ENCODE results near the gene SGPL1.

SGPL1 gene

DNA sequence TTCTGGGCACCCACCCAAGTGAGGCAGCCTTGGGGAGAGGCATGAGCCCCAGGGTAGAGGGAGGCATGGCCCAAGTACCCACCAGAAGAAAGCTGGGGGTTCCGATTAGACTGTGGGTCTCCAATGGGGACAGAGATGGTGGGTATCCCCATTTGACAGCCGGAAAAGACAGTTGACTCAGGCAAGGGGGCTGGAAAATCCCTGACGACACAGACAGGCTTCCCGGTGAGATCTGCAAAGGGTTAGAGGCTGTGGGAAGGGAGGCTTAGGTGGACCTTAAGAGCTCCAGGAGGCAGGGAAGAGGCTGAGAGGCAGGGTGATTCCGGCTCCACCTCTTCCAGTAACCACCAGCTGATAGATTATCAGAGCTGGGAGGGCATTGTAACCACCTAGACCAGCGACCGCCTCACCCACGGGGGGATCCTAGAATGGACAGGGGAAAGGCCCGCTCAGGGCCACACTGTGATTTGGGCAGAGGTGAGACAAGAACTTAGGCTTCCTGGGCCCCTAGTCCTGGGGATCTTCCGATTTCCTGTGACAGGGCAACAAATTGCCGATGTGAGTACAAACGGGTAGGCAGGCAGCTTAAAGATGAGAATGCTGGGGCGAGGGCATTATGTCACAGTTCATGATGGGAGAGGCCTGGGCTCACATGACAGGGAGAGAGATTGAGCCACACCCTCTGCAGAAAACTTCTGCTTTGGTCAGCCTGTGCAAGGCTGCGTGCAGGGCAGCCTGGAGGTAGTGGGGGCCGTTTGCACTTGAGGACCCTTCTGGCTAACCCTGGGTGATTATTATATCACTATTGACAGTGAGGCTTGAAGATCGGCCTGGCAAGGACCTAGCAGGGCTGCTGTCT, 36.0 kb upstream of the SGPL1 start:
- H3K4me3 ChIP-seq (ENCODE audit: low read length), result no peak overlapping the region
- DNase-seq (ENCODE audit: low read depth, low spot score), result no peak

DNA sequence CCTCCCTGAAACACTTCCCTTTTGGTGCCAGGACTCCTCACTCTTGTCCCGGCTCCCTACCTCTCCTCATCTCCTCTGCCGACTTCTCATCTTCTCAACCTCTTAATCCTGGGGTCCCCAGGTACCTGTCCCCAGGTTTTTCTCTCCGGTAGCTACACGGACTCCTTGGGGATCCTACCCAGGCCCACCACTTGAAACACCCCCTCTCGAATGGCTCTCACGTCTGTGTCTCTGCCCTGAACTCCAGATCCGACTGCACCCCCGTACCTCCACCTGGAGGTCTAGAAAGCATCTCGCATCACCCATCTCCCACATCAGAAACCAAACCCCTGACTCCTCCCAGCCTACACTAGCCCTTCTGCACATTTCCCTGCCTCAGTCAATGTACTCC, 35.4 kb upstream of the SGPL1 start:
- DNase-seq (ENCODE audit: low read depth, low spot score), result no peak
- no peak overlapping the region for H3K4me3 ChIP-seq (ENCODE audit: low read length)

DNA sequence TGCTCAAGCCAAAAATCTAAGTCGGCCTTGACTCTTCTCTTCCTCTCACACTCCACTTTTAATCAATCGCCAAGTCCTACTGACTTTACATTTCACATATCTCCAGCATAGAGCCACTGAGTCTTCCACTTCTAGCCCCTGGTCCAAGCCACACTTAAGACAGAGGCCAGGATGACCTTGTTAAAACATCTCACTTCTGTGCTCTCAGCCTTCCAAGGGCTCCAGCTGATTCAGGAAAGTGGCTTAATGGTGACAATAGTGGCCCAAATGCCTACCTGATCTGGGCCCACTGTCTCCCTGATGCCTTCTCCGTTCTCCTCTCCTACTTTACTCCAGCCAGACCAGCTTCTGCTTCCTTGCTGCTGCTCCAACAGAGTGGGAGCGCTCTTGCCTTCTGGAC, 35.0 kb upstream of the SGPL1 start:
- DNase-seq (ENCODE audit: low read depth, low spot score), result no peak
- no peak overlapping the region for H3K4me3 ChIP-seq (ENCODE audit: low read length)

DNA sequence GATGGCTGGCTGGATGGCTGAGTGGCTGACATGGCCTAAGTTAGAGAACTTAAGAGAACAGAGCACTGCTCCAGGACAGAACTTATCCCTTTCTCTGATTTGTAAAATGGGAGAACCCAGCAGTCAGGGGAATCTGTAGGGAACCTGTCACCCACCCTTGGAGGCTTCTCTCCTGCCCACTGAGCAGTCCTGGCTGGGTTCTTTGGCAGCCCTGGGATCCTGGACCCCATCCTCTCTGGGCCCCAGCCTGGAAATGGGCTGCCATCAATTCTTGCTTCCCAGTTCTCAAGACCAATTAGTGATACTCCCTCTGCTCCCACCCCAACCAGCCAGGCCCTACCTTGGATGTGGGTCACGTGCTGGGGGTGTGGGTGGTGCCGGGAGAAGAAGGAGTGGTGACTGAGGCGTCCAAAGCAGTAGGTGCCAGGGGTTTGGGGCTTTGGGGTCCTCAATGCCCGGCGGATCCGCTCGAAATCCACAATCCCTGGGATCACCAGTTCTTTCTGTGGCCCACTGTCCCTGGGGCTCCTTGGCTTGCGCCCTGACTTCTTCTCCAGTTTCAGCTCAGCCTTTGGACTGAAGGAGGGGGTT, 34.2 kb upstream of the SGPL1 start:
- DNase-seq (ENCODE audit: low read depth, low spot score), result no peak
- H3K4me3 ChIP-seq (ENCODE audit: low read length), result no peak overlapping the region

DNA sequence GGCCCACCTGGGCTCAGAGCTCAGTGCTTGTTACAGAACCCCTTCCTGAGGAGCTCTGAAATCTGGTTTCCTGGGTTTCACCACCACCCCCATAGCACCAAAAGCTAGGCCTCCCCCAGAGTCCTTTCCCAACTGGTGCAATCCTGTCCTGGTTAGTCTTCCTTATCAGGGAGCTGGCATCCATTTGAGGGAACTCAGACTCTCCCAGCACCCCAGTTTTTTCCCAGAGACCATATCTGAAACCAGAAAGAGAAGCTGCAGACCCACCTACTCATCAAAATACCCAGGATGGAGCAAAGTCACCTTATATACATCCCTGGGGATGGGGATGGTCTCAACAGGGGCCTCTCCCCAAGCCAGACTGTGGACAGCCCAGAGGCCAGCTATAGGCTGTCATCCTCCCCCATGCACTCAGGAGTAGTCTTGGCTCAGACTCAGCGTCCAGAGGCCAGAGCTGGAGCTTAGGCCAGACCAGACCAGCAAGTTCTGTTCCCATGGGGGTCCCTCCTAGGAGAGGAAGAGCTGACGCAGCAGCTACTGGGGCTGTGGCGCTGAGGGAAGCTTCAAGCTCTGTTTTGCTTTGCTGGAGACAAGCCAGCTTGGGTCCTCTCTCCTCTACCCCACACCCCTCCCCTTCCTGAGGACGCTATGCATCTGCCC, 33.5 kb upstream of the SGPL1 start:
- H3K4me3 ChIP-seq (ENCODE audit: low read length), result no peak overlapping the region
- no peak for DNase-seq (ENCODE audit: low read depth, low spot score)

DNA sequence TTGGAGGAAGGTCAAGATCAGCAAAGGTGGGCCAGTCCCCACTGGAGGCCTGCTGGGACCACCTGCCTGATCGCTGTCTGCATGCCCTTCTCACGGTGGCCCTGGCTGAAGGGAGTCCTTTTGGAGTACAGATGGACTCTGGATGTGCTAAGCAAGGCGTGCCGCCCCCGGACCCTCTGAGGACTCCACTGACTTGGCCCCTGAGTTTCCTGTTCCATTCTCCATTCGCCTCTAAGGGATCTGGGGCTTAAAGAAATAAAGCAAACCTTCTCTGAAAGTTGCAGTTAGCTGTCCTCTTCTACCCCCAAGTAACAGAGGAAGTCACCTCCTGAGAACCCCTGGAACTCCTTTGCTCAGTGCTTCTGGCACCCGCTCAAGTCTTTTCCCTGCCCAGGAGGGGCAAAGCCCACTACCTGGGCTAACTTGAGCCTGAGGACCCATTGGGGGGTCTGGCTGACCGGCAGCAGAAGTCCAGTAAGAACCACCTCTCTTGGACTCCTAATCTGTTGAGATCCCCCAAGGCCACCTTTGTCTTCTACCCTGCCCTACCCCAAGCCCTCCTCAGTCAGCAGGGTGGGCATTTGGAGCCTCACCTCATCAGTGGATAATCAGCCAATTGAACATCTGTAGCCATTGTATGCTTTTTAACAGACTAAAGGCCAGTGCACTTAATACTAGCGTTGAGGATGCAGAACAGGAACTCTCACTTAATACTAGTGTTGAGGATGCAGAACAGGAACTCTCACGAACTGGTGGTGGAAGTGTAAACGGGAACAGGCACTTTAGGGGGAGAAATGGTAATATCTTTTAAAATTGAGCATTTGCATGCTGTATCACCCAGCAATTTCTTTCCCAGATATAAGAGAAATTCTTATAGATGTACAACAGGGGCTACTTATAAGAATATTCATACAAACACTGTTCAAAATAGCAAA, 32.7 kb upstream of the SGPL1 start:
- H3K4me3 ChIP-seq (ENCODE audit: low read length), result no peak overlapping the region
- DNase-seq (ENCODE audit: low read depth, low spot score), result no peak

DNA sequence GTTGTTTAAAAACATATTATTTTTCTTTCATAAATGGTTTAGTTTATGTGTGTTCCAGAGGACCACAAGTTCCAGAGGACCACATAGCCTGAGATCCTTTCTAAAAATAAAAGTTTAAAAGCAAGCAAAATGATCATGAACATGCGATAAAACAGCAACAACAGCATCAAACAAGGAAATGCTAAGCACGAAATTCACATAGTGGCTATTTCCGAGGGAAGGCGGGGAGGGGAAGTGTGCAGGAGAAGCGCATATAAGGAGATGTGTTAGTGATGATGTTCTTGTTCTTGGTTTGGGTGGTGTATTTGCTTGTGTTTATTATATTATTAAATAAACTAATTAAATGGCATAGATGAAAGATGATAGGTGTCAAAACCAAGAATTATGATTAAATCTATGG, 31.7 kb upstream of the SGPL1 start:
- no peak for DNase-seq (ENCODE audit: low read depth, low spot score)
- H3K4me3 ChIP-seq (ENCODE audit: low read length), result no peak overlapping the region

DNA sequence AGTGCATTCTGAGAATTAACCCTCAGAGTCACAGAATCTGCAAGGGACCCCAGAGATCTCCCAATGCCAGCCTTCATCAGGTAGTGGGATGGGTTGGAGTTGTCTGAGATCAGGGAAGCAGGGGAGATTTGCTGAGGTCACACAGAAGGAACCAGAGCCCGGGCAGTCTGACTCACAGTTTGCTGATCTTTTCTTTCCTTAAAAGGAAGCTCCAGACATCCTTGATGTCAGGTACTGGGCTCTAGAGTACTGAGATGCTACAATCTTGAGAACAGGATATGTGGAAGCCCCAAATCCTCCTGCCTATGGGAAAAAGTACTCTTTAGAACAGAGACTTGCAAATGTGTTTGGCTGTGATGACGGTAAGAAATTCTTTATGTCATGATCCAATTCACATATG, 31.3 kb upstream of the SGPL1 start:
- no peak for DNase-seq (ENCODE audit: low read depth, low spot score)
- no peak overlapping the region for H3K4me3 ChIP-seq (ENCODE audit: low read length)

DNA sequence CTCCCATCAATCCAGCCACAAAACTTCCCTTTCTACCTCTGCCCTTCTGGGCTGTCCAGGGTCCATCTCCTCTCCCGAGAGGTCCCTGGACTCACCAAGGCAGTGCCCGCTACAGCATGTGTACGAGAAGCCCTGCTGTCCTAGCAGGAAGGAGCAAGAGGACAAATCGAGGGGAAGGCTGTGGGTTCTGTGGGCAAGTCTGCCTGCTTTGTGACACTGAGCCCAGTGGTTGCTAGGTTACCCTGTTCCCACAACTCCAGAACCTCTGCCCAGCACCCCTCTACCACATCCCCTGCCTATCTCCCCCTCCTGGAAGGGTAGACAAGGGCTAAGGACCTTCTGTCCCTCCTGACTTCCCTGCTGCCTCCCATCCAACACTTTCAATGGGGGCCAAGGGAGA, 30.6 kb upstream of the SGPL1 start, which contains the start of gene TBATA:
TBATA (minus strand) TSS at position 188 of the 400 bp plus-strand sequence. CDS start 1,998 bp downstream, outside the sequence.
- peak; percentile 45 for DNase-seq (ENCODE audit: low read depth, low spot score)
- H3K4me3 ChIP-seq (ENCODE audit: low read length), result no peak within 1 kb of the TSS

DNA sequence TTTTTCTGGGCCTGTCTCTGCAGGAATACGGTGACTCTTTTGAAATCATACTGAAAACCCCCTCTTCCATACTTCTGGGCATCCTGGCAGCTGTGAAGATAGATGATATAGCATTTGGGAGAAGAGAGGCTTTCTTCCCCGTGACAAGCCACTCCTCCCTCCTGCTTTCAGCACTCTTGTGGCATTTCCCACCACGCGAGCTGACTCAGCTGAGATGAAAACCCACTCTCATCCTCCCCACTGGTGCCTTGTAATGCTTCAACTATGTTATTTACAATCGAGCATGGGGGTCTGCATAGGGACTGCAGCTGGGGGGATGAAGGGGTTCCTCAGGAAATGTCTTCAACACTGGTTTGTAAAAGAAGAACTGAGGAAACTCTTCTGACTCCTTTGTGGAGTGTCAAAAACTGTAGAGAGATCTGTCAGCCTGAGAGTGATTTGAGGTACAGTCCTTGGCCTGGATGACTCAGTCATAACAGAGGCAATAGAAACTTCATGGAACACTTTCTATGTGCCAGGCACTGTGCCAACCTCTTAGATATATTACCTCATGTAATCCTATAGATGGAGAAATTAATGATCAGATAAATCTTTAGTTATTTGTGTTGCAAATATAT, 28.8 kb upstream of the SGPL1 start:
- DNase-seq (ENCODE audit: low read depth, low spot score), result no peak

DNA sequence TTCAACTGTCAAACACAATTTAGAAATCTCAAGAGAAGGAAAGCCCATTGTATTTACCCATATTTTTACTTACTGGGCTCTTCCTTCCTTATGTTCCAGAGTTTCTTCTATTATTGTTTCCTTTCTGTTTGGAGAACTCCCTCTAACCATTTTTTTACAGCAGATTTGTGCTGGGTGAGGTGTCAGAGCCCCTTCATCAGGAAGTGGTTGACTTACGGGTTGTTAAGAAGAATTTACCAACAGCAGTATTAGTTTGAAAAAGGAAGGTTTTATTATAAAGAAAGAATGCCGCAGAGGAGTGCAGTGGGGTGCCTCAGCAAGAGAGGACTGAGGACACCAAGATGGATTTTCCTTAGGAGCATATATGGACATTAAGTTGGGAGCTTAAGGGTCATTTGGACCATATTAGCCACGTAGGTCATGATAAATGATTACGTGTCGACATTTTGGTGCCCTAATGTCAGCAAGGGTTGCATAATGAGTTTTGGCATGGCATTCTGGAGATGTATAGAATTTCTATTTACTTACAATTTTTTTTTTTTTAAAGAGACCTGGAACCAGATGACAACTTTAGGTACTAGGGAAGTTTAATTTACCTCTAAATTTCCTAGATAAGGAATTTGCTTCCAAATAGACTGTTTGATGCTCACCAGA, 24.2 kb upstream of the SGPL1 start:
- peak; percentile 16 for DNase-seq (ENCODE audit: low read depth, low spot score)
- H3K4me3 ChIP-seq (ENCODE audit: low read length), result no peak overlapping the region

More for the DNA sequence above, 28.8 kb upstream of the SGPL1 start:
- no peak overlapping the region for H3K4me3 ChIP-seq (ENCODE audit: low read length)

DNA sequence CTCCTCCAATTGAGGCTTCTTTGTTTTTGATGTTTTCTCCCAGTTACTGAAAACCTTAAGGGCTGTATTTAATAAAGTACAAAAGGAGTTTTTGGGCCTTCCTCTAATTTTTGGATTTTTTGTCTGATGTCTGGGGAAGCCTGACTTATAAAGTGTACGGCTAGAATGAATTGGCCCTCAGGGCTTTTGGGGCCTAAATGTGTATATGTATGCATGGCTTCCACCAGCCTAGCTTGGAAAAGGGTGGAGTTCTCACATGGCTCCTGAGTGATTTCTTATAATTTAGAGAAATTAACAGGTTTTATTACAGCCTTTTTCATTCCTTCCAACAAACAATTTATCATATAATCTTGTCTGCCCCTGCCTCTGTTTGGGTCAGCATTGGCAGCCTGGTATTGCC, 20.1 kb upstream of the SGPL1 start:
- DNase-seq (ENCODE audit: low read depth, low spot score), result no peak
- no peak overlapping the region for H3K4me3 ChIP-seq (ENCODE audit: low read length)

DNA sequence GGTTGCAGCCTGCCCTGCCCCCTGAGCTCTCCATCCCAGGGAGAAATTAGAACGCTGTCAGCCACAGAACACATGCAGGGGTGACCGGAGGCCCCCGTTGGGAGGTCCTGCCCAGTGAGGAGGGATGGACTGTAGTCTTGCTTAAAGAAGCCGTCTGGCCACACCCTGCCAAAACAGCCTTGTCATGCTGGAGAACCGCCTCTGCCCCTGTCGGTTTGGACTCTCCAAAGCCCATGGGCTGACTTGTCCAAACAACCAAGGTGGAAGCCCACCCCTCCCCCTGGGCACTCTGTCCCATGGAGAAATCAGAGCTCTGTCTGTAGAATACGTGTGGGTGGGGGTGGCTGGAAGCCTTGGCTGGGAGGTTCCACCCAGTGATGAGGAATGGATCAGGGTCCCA, 17.9 kb upstream of the SGPL1 start:
- DNase-seq (ENCODE audit: low read depth, low spot score), result no peak

DNA sequence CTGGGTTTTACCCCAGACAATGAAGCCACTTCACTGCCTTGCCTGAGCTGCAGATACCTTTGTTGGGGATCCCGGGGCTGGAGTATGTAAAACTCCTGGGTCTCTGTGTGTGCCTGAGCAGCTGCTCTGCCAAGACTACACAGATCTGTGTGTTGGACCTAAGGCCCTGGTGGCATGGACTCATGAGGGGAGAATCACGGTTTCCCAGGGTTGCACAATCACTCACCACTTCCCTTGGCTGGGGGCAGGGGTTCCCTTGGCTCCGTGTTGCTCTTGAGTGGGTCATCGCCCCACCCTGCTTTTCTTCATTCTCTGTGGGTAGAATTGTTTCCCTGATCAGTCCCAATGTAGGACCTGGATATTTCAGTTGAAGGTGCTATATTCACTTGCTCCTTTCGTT, 16.6 kb upstream of the SGPL1 start:
- H3K4me3 ChIP-seq (ENCODE audit: low read length), result no peak overlapping the region
- no peak for DNase-seq (ENCODE audit: low read depth, low spot score)

More for the DNA sequence above, 17.9 kb upstream of the SGPL1 start:
- no peak overlapping the region for H3K4me3 ChIP-seq (ENCODE audit: low read length)

DNA sequence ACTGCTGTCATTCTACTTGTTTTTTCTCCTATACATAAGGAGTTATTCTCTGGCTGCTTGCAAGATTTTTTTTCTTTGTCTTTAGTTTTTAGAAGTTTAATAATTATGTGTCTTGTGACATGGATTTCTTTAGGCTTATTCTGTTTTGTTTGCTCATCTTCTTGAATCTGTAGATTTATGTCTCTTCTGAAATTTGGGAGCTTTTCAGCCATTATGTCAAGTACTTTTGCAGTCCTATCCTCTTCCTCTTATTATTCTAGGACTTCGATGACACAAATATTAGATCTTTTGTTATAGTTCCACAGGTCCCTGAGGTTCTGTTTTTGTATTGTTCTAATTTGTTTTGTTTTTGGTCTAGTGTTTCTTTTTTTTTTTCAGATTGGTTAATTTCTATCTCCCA, 13.9 kb upstream of the SGPL1 start:
- no peak for DNase-seq (ENCODE audit: low read depth, low spot score)

DNA sequence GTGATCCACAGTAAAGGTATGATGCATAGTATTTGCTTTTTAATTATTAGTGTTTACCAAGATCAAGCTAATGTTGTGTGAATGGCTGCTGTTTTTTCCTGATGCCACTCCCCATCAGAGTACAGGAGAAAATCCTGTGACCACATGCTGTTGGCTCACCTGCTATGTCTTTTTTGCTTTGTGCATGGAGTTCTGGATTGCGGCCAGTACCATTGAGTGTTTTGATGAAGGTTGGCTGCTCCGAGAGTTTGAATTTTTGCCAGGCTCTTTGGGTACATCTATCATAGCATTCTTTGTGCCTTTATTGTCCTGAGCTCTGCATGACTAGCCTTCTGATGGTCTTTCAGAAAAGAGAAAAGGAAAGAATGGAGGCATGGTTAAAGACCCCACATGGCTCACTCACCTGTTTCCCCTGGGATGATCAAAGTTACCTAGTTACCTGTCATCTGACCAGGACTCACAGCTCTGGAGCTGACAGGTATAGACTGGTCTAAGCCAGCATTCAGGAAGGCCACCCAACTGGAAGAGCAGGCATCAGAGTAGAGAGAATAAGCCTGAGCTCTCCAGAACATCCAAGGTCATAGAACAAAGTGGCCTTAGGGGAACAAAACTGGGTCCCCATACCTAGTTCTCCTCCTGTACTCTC, 11.8 kb upstream of the SGPL1 start:
- H3K4me3 ChIP-seq (ENCODE audit: low read length), result no peak overlapping the region
- DNase-seq (ENCODE audit: low read depth, low spot score), result no peak

More for the DNA sequence above, 13.9 kb upstream of the SGPL1 start:
- no peak overlapping the region for H3K4me3 ChIP-seq (ENCODE audit: low read length)

DNA sequence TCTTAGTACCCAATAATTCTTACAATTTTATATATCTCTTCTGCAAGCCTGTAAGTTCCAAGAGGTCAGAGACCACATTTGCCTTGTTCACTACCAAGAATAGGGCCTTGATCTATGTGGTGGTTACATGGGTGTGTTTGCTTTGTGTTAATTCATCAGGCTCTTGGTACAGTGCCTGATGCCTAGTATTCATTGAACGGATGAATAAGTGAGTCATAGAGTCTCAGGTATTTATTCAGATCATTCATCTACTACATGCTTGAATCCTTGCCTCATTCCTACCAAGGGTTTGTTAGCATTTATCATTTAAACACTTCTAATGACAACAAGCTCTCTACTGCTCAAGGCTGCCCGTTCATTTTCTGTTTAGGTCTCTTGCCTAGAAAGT, 11.3 kb upstream of the SGPL1 start:
- DNase-seq (ENCODE audit: low read depth, low spot score), result no peak
- H3K4me3 ChIP-seq (ENCODE audit: low read length), result no peak overlapping the region
